ENCODE data around the gene VOPP1.

DNA sequence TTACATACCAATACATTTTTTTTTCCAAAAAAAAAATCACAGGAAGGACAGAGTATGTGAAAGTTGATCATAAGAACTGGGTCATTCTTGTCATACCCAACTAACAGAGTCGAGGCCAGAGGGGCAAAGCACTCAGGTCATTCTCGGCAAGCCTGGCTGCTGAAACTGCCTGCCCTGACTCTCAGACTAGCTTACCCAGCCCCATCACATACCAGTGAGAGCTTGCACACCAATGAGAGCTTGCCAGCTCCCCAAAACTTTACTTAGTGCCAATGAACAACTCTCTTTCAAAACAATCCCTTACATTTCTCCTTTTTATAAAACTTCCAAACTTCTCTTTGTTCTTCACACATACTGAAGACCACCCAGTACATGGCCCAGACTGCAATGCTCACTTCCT lies 48.9 kb downstream of the VOPP1 start:
- TF ChIP-seq, protein P1, sequence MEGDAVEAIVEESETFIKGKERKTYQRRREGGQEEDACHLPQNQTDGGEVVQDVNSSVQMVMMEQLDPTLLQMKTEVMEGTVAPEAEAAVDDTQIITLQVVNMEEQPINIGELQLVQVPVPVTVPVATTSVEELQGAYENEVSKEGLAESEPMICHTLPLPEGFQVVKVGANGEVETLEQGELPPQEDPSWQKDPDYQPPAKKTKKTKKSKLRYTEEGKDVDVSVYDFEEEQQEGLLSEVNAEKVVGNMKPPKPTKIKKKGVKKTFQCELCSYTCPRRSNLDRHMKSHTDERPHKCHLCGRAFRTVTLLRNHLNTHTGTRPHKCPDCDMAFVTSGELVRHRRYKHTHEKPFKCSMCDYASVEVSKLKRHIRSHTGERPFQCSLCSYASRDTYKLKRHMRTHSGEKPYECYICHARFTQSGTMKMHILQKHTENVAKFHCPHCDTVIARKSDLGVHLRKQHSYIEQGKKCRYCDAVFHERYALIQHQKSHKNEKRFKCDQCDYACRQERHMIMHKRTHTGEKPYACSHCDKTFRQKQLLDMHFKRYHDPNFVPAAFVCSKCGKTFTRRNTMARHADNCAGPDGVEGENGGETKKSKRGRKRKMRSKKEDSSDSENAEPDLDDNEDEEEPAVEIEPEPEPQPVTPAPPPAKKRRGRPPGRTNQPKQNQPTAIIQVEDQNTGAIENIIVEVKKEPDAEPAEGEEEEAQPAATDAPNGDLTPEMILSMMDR (conservative IDR thresholded peaks at IDR 0.05; ENCODE audit: low read length) = no peak
- no peak for TF ChIP-seq EZH2phosphoT487 (IDR thresholded peaks at IDR 0.05; ENCODE audit: borderline replicate concordance)
